ENCODE data around the gene ZDHHC7.
A peak's percentile ranks its signal among the peaks of the same experiment; 100 is the strongest.
"Not testable (repeated sequence)": the region's sequence is repeated elsewhere in the genome, so short reads cannot be mapped to it uniquely, and the experiment has no call there.

Gene ZDHHC7, protein sequence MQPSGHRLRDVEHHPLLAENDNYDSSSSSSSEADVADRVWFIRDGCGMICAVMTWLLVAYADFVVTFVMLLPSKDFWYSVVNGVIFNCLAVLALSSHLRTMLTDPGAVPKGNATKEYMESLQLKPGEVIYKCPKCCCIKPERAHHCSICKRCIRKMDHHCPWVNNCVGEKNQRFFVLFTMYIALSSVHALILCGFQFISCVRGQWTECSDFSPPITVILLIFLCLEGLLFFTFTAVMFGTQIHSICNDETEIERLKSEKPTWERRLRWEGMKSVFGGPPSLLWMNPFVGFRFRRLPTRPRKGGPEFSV

DNA sequence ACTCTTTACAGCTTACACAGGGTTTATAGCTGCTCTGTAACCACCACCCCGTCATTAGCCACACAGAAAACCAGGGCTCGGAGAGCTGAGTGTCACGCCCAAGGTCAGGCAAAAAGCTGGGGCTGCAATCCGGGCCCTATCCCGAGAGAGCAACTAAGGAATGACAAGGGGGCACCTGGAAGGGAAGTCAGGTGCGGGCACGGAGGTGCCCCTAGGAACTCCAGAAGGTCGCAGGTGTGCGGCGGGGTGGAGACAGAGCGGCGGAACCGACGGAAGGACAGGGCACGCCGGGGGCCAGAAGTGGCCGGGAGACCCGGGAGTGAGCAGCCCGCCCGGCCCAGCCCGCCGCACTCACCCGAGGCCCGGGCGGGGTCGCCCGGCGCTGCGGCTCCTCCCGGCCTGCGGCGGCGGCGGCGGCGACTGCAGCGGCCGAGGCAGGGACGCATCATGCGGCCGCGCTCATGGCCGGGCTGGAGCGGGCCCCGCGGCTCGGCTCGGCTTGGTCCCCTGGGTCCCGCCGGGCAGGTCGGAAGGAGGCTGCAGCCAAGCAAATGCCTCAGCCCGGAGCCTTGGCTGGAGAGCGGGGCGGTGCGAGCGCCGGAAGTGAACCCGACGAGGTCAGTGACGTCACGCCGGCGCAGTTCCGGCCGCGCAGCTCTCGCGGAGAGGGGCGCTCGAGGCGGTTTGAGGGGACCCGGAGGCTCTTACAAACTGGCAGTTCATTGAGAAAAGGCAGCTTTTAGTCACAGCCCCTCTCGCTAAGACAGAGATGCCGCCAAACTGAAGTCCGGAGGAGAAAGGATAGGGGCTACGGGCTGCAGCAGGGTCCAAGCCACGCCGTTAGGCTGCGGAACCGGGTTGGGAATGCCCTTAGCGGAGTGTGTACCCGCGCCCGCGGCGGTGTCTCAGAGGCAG, at the start of gene ZDHHC7:
ZDHHC7 (minus strand) TSS at position 605 of the 915 bp plus-strand sequence. CDS start 20,917 bp downstream, outside the sequence.
- DNase-seq (ENCODE audit: low spot score): peak; percentile 91

DNA sequence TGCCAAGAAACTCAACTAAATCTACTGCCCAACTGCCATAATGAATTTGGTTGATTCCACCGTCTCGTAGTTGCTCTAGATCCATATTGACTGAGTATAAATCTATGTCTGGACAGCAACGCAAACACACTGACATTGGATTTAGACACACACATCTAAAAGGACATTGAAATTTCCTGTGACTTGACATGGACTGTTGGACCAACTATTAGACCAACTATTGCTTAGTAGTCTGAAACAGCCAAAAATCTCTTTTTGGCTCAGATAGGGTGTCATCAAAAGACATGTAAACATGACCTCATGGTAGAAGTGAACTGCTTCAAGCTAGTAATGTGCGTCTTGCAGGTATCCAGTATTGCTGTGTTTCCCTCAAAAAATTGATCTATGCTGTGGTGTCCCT, 47.6 kb upstream of the ZDHHC7 start:
- no peak for DNase-seq (ENCODE audit: low spot score)

DNA sequence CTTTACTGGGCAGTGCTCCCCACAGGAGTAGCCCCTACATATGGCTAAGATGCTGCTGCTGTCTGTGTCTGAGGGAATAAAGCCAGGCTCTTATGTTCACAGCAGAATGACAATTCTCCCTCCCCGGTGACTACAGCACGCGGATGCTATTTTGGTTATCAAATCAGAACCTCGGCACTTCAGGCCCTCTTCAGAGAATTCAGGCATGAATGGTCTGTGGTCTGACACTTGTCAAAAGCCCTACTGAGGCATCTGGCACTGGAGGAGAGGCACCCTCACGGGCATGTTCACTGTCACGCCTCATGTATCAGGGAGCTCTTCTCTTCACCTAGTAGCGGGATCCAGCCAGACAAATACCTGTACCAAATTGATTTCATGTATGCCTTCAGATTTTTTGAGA, 46.6 kb upstream of the ZDHHC7 start:
- DNase-seq (ENCODE audit: low spot score): no peak

- no peak for DNase-seq (ENCODE audit: low spot score)
Measured at GRCh38 chr16:85057212-85057889, 46.0 kb upstream of the ZDHHC7 start.

DNA sequence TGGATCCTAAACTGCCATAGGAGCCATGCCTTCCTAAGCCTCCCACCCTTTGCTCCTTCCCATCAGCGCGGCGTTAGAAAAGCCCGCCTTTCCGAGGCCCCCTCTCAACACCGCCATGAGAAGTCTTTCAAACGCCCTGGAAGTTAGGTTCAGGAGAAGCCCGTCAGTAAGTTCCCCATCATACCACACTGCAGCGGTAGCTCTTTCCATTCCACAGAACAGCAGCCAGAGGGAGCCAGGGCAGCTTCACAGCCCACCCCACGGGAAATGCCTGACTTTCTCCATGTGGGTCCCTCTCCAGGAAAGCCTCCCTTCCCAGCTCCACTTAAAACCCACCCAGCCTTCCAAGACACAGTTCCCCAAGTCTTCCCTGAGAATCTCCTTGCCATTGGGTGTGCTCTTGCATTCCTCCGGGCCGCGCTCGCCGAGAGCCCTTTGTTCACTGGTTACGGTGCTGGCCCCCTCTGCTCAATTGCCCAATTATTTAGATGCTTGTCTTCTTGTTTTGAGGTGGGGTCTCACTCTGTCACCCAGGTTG, 44.9 kb upstream of the ZDHHC7 start:
- DNase-seq (ENCODE audit: low spot score): peak; percentile 31

GRCh38 chr16:85055493-85056210, 44.3 kb upstream of the ZDHHC7 start:
- peak; percentile 49 for DNase-seq (ENCODE audit: low spot score)

GRCh38 chr16:85054948-85055492, 43.7 kb upstream of the ZDHHC7 start:
- DNase-seq (ENCODE audit: low spot score): no peak

DNA sequence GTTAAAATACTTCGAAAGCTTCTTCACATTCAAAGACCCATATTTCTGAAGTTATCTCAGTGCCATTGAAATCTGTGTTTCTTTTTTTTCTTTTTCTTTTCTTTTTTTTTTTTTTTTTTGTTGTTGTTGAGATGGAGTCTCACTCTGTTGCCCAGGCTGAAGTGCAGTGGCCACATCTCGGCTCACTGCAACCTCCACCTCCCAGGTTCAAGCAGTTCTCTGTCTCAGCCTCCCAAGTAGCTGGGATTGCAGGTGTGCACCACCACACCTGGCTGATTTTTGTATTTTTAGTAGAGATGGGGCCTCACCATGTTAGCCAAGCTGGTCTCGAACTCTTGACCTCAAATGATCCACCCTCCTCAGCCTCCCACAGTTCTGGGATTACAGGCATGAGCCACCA, 43.0 kb upstream of the ZDHHC7 start:
- DNase-seq (ENCODE audit: low spot score): not testable (repeated sequence)

- DNase-seq (ENCODE audit: low spot score): no peak
Measured at GRCh38 chr16:85052536-85052935, 41.2 kb upstream of the ZDHHC7 start.

DNA sequence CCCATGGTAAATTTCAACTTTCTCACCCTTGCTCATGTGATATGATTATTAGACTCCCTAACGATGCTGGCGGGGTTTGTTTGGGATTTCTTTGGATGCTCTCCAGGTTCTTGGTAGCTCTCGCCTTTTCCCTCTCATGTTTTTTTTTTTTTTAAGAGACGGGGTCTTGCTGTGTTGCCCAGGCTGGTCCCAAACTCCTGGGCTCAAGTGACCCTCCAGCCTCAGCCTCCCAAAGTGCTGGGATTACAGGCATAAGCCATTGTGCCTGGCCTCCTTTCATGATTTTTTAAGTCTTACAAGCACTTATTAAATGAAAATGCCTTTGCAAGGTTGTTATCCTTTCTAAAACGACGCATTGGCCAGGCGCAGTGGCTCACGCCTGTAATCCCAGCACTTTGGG, 40.3 kb upstream of the ZDHHC7 start:
- no peak for DNase-seq (ENCODE audit: low spot score)

- DNase-seq (ENCODE audit: low spot score): no peak
Measured at GRCh38 chr16:85051067-85051581, 39.8 kb upstream of the ZDHHC7 start.

GRCh38 chr16:85049706-85050305, 38.5 kb upstream of the ZDHHC7 start:
- DNase-seq (ENCODE audit: low spot score): no peak

DNA sequence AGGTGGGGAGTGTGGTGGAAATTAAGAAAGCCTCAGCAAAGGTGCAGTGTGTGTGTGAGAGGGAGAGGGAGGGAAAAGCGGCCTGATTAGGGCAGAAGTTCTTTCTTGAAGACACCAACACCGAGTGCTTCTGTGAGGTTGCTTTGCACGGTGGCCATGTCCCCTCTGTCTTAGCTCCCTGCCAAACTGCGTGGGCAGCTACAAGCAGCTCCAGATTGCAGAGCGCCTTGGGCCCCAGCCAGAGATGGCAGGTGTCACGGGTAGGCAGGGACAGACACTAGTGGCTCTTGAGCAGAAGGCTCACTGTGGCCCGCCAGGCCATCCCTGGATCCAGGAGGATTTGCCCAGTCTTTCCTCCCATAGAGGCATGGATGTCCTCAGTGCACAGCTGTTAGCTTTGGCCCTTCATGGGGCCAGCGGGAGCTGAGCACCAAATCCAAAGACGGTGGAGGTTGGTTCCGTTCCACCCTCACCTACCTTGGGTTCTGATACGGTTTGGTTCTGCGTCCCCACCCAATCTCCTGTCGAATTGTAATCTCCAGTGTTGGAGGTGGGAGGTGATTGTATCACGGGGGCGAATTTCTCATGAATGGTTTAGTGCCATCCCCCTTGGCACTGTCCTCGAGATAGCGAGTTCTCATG, 37.7 kb upstream of the ZDHHC7 start:
- DNase-seq (ENCODE audit: low spot score): no peak

GRCh38 chr16:85047867-85048455, 36.6 kb upstream of the ZDHHC7 start:
- no peak for DNase-seq (ENCODE audit: low spot score)

DNA sequence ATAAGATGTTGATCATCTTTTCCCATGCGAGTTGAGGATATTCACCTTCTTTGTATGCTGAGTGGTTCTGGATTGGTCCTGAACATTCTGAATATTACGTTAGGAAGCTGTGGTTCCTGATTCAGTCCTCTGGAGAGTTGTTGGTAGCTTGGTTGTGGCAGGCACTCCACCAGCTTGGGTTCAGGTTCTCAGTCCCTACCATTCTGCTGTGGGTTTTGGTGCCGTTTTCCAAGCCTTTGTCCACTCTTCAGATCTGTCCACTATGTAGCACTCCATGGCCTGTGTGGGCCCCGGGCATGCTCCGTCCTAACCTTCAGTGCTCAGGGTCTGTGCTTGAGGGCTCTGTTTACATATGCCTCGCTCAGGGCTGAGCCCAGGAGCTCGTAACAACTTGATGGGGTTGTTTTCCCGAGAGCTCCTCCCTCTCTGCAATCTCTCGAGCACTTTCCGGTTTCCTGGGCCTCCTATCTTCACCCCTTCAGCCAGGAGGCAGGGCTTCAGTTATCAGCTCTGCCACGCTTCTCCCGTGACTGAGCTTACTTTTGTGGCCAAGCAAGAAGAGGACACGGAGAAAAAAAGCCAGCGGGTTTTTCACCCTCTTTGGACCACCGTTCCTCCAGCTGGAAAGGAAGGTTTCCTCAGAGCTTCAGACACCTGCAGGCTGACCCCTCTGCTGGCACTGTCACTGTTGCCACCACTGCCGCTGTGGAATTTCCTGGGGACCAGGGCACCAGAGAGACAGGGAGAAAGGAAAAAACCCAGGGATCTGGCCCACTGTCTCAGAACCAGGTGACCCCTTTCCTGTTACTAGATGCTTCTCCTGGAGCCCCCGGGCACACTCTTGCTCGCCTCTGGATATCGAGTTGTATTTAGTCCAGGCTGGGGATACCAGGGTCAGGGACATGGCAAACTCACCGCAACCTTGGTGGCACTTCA, 35.9 kb upstream of the ZDHHC7 start:
- no peak for DNase-seq (ENCODE audit: low spot score)

DNA sequence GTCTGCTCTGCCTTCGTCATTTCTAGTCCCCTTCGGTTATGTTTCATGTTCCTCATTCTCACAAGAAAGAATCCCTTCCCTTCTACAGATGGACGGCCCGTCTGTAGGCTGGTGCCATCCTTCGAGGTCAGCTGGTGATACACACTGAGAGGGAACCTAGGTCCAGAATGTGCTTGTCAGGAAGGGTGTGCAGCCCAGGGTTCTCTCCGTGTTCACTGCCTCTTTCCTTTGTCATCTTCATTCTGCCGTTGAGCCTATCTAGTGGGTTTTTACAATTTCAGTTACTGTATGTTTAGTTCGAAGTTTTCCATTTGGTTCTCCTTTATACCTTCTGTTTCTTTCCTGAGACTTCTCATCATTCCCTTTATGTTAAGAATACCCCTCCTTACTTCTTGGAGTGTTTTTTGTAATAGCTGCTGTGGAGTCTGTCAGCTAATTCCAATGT, 35.2 kb upstream of the ZDHHC7 start:
- DNase-seq (ENCODE audit: low spot score): no peak

DNA sequence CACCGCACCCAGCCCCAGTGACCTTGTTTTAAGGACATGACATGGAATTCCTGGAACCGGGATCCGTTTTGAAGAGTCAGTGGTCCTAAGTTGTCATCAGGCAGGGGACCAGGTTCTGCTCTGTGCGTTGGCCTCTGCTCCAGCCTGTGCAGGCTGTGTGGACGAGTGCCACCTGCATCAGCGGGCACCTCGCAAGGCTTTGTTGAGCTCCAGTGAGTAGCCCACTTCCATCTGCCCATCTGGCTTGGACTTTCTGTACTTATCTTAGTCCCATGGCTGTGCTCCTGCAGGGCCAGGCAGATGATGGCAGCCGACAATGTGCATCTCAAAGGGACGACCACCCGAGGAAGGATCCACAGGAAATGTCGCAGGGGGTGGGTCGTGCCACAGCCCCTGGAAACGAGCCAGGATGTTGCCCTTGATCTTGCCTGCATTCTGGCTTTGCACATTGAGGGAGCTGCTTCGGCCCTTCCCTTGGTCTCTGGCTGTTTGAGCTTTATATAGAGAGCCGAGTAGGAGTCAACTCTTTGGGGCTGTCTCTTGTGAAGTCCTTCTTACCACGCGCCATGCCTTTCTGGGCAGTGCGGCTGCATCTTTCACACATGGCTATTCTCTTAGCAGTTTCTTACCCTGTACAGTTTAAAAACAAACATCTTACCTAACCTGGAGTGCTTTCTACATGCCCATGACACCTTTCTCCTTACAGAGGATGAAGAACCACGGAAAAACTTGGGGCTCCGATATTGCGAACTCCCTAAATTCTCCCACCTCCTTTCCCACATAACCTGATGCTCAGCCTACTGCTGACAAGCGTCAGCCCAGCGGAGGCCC, 34.5 kb upstream of the ZDHHC7 start:
- DNase-seq (ENCODE audit: low spot score): no peak

DNA sequence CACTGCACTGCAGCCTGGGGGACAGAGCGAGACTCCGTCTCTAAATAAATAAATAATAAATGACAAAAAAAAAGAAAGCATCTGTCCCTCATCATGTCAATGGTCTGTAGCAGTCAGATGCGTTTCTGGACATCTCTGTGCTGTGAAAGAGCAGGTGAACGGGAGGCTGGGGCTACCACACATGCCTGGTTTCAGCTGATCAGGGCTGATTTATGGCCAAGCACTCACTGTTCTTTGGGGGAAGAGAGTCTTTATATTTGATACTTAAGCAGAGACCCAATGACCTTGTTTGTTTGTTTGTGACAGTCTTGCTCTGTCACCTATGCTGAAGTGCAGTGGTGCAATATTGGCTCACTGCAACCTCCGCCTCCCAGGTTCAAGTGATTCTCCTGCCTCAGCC, 33.7 kb upstream of the ZDHHC7 start:
- DNase-seq (ENCODE audit: low spot score): no peak

All from AG08396 (cell line).